CD4-positive, alpha-beta T cell treated with Interleukin-1 beta for 1 hour (primary cell): ENCODE results near the gene PCAT6.
A peak's percentile ranks its signal among the peaks of the same experiment; 100 is the strongest.
"Not testable (repeated sequence)": the region's sequence is repeated elsewhere in the genome, so short reads cannot be mapped to it uniquely, and the experiment has no call there.

Experiments
- DNase-seq, 2 donors: peaks; one replicate each; pipeline ENCODE4 v3.0.0-alpha.2; 2020 to 2022

PCAT6 gene

DNA sequence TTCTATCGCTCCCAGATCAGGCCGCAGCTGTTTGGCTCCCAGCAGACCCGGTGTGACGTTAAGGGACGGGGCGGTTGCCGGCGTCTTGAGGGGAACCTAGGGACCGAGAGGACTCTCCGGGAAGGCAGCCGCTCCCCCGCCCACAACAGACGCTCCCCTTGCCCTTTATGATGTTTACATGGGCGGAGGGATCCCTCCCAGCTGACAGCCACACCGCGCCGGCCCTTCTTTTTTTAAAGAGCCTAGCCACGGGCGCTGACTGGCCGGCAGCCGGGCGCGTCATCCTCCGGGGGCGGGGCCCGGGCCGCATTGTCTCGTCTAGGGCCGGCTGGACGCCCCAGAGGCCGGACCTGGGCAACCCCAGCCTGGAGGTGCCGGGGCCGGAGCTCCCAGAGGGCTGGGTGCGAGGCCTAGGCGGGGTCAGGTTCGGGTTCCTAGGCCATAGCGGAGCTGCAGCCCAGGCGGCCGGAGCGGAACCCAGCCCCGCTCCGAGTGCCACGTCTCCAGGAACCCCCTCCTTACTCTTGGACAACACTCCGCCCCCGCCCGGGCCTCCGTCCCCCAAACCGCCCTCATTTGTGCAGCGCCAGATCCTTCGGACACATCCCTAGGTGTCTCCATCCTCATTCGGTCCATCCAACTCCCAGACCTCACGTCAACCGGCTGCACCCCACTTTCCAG lies at the start of gene PCAT6:
Gene PCAT6 (plus strand): TSS at position 340 of the 681 bp plus-strand sequence.
- peak; percentile 90 for DNase-seq

- no peak for DNase-seq
These were observed 48.7 kb upstream of the PCAT6 start for GRCh38 chr1:202762019-202762418.

- no peak for DNase-seq
These were observed 45.0 kb upstream of the PCAT6 start for GRCh38 chr1:202765721-202766120.

DNA sequence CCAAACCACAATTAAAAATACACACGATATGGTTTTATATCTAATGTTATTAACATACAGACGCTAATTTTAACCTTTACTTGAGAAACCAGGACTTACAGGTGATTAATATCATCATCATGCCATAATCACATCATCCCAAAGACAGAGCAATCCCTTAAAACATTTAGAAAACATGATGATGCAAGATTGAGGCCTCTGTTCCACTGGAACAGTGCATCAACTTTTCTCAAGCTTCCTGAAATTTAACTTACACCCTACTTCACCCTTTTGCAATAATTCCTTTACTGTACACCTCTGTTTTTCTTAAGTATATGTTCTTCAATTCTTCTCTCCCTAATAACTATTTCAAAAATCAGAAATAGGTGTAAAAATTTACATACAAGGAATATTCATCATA lies 40.6 kb upstream of the PCAT6 start:
- no peak for DNase-seq

DNA sequence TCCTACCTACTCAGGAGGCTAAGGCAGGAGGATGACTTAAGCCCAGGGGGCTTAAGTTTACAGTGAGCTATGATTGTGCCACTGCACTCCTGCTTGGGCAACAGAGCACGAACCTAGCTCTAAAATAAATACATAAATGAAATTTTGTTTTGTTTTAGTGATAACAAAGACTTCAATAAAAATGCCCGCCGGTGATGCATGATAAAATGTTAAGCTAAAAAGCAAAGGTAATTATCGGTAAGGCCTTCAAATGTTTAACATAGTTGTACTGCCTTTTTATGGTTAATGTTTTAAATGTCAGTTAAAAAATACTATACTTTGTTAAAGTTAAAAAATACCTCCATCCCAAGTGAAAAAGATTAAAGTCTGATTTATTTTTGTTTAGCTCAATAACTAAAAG lies 29.6 kb upstream of the PCAT6 start:
- DNase-seq: no peak

- no peak for DNase-seq
These were observed 23.9 kb upstream of the PCAT6 start for GRCh38 chr1:202786804-202787203.

- DNase-seq: no peak
These were observed 22.0 kb upstream of the PCAT6 start for GRCh38 chr1:202788800-202789199.

- DNase-seq: no peak
These were observed 19.5 kb upstream of the PCAT6 start for GRCh38 chr1:202791077-202791747.

GRCh38 chr1:202794051-202794740 lies 16.6 kb upstream of the PCAT6 start:
- no peak for DNase-seq

DNA sequence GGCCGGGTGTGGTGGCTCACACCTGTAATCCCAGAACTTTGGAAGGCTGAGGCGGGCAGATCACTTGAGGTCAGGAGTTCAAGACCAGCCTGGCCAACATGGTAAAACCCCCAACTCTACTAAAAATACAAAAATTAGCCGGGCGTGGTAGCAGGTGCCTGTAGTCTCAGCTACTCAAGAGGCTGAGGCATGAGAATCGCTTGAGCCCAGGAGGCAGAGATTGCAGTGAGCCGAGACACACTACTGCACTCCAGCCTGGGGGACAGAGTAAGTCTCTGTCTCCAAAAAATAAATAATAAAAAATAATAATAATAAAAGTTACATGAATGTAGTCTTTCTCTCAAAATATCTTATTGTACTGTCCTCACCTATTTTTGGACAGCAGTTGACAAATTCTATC lies 15.8 kb upstream of the PCAT6 start:
- DNase-seq: not testable (repeated sequence)

- DNase-seq: no peak
These were observed 14.1 kb upstream of the PCAT6 start for GRCh38 chr1:202796670-202797069.

DNA sequence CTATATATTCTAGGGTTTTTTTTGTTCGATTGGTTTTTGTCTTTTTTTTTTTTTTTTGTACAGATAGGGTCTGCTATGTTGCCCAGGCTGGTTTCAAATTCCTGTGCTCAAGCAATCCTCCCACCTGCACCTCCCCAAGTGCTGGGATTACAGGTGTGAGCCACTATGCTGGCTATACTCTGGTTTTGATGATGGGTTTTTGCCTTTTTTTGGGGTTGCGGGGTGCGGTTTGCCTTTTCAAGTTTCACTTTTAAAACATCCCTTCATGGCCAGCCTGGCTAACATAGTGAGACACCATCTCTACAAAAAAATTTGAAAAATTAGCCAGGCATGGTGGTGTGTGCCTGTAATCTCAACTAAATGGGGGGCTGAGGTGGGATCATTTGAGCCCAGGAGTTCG lies 12.5 kb upstream of the PCAT6 start:
- DNase-seq: no peak

GRCh38 chr1:202798792-202799331 lies 11.9 kb upstream of the PCAT6 start:
- no peak for DNase-seq

DNA sequence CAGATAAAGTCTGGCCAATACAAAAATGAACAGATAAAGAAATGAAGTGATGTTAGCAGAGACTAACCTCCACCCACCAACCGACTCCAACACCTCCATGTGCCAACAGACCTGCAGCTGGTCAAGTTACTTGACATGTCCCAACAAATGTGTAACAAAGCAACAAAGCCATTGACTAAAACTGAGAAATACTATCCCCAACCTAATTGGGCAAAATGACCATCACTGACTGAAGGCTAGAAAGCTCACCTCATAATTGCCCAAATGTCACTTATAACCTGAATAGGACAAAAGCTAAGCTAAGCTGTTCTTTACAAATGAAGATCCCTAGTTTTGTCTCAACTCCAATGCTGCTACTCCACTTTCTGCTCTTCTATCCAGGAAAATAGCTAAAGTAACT lies 10.0 kb upstream of the PCAT6 start:
- no peak for DNase-seq

- DNase-seq: no peak
These were observed 9.6 kb upstream of the PCAT6 start for GRCh38 chr1:202801175-202801574.

- DNase-seq: no peak
These were observed 8.7 kb upstream of the PCAT6 start for GRCh38 chr1:202802034-202802433.

- no peak for DNase-seq
These were observed 7.5 kb upstream of the PCAT6 start for GRCh38 chr1:202802998-202803932.

DNA sequence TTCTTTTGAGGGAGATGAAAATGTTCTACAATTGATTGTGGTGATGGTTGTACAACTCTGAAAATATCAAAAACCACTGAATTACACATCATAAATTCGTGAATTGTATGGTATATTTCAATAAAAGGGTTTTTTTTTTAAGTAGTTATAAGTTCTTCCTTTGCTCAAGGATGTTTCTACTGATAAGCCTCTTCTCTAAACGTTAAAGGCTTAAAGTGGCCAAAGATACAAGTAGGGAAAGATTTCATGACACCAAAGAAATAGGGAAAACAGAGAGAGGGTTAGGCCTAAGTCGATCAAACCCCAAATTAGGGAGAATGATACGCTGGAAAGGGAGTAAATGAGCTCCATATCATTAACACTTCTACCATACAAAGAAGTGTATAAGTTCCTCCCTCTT lies 6.6 kb upstream of the PCAT6 start:
- DNase-seq: no peak

DNA sequence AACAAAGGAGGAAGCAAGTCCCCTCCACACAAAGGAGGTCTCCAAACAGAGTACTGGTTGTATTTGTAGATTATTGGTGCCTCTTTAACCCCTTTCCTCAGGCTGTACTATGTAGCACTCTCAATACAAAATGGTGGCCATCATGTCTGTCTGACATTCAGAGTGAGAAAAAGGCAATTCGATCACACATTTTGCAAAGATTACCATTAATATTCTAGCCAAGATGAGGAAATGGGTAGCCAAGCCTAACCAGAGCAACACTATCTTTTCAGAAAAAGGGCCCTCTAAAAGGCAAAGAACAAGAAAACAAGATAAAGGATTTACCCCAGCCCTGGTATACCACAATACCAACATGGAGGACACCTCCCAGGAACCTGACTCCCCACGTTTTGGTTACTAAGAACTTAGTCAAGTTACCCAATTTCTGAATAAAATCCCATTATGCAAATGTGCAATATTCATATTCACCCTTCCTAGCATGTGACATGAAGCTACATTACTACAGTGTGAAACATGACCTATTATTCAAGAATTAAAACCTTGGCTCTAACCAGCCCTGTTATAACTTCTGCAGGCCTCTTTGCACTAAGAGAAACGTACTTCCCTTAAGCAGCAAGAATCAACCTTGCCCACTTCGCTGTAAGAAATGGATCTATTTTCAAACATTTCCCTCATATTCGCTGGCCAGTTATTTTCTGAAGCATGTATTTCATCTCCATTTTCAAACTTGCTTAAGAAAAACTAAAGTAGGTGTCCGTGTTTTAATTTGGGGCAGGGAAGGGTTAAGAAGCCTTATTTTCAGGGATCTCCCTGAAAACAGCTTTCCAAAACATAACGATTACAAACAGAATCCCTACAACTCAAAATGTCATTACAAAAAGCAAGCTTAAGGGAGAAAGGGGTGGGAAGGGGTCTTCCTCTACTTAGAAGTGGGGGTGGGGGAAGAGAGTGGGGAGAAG lies 4.6 kb upstream of the PCAT6 start:
- no peak for DNase-seq

- no peak for DNase-seq
These were observed 3.8 kb upstream of the PCAT6 start for GRCh38 chr1:202806845-202807450.

- DNase-seq: peak; percentile 22 to 29
These were observed 3.3 kb upstream of the PCAT6 start for GRCh38 chr1:202807451-202807925.
